OCI-LY3 (cell line): ENCODE measurements around the gene CCDC27.

Experiments used
- EZH2phosphoT487 ChIP-seq: fragments of 200-600 bp; shearing (Covaris generic); IDR thresholded peaks from 2 replicates; pipeline ENCODE4 v1.6.1; 2018; ENCODE audit warnings: antibody characterized with exemption, mixed run types, low read depth
- TF ChIP-seq, protein P1 (sequence below): fragments of 200-600, 300-600 bp; sonication (generic); IDR thresholded peaks from 2 replicates; pipeline ENCODE4 v1.5.1; 2014; ENCODE audit warnings: antibody characterized with exemption, low read length, low read depth

DNA sequence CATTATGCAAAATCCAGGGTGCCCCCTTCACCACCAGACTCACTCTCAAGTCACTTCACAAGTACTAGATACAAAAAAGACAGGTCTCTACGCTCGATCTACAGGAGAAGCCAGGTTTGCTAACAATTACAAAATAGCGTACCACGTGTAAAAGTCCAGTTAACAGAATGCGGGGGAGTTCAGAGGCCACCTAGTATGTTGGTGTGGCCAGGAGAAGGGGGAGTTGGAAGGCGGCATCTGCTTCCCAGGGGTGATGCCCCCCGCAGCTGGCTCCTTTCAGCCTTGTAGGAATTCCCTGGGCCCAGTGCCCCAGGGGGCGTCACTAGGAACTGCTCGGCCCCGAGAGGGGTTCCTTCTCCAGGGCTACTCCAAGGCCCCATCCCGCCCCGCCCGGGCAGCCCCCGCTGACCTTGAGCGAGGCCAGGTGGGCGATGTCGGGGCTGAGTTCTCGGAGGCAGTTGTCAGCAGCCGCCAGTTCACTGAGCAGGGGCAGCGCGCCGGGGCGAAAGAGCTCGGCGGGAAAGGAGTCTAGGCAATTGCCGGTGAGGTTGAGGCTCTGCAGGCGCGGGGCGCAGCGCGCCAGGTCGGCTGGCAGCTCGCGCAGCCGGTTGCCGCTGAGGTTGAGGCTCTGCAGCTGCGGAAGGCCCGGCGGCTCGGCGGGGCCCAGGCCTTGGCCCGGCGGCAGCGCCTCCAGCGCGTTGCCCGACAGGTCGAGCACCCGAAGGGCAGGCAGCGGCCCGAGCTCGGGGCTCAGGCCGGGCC, 43.4 kb downstream of the CCDC27 start:
- TF ChIP-seq EZH2phosphoT487 = no peak
- TF ChIP-seq, protein P1, sequence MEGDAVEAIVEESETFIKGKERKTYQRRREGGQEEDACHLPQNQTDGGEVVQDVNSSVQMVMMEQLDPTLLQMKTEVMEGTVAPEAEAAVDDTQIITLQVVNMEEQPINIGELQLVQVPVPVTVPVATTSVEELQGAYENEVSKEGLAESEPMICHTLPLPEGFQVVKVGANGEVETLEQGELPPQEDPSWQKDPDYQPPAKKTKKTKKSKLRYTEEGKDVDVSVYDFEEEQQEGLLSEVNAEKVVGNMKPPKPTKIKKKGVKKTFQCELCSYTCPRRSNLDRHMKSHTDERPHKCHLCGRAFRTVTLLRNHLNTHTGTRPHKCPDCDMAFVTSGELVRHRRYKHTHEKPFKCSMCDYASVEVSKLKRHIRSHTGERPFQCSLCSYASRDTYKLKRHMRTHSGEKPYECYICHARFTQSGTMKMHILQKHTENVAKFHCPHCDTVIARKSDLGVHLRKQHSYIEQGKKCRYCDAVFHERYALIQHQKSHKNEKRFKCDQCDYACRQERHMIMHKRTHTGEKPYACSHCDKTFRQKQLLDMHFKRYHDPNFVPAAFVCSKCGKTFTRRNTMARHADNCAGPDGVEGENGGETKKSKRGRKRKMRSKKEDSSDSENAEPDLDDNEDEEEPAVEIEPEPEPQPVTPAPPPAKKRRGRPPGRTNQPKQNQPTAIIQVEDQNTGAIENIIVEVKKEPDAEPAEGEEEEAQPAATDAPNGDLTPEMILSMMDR = no peak
